Astrocyte (in vitro differentiated cells and primary cell): ENCODE results near the gene ZNF776.

Source experiments
- CTCF ChIP-seq: IDR thresholded peaks from 2 replicates; pipeline ENCODE4 v1.5.1; 2011; ENCODE audit warnings: low read depth, mild to moderate bottlenecking, inconsistent platforms, low read length, moderate library complexity; ENCODE audit not compliant: insufficient read depth
- EZH2 ChIP-seq: IDR thresholded peaks from 2 replicates; pipeline ENCODE4 v1.6.1; 2012; ENCODE audit warnings: mild to moderate bottlenecking, low read length, inconsistent platforms; ENCODE audit not compliant: insufficient read depth

- no peak for TF ChIP-seq CTCF
- TF ChIP-seq EZH2: no peak
Observed at GRCh38 chr19:57719424-57719823, 27.2 kb upstream of the ZNF776 start.
